Testis (tissue), 2 donors: Measurements from ENCODE around the gene LMF2.

Source experiments
- POLR2A ChIP-seq: fragments of 450-650 bp; IDR thresholded peaks from one replicate; pipeline ENCODE4 v1.6.1; 2017; ENCODE audit warnings: antibody characterized with exemption, mild to moderate bottlenecking, moderate library complexity
- TF ChIP-seq, protein P1 (sequence below), 3 experiments: fragments of 450-650 bp in 2 of 3; fragments of 200-600 bp in 1 of 3; sonication (generic) in 1 of 3; IDR thresholded peaks; one replicate each; pipeline ENCODE4 v1.5.1; 2016 to 2019; ENCODE audit warnings: antibody characterized with exemption in 3 of 3, mild to moderate bottlenecking in 2 of 3, moderate library complexity in 1 of 3

GRCh38 chr22:50522806-50523438 is 15.4 kb upstream of the LMF2 start:
- TF ChIP-seq POLR2A = no peak
- TF ChIP-seq, protein P1, sequence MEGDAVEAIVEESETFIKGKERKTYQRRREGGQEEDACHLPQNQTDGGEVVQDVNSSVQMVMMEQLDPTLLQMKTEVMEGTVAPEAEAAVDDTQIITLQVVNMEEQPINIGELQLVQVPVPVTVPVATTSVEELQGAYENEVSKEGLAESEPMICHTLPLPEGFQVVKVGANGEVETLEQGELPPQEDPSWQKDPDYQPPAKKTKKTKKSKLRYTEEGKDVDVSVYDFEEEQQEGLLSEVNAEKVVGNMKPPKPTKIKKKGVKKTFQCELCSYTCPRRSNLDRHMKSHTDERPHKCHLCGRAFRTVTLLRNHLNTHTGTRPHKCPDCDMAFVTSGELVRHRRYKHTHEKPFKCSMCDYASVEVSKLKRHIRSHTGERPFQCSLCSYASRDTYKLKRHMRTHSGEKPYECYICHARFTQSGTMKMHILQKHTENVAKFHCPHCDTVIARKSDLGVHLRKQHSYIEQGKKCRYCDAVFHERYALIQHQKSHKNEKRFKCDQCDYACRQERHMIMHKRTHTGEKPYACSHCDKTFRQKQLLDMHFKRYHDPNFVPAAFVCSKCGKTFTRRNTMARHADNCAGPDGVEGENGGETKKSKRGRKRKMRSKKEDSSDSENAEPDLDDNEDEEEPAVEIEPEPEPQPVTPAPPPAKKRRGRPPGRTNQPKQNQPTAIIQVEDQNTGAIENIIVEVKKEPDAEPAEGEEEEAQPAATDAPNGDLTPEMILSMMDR (IDR thresholded peaks at IDR 0.05) = no peak
